ENCODE measurements around the gene BMPR2. TPM values are rescaled to one million over a fixed set of nuclear protein-coding genes. Genes with fewer than 3 reads are reported as not detected.

BMPR2 gene
- total and polyA plus RNA-seq, 2 experiments from 2014 or later, result 12.5 to 42.2 TPM

- no peaks in the 10 kb centered on the region for H3K36me3 ChIP-seq (replicated peaks; ENCODE audit: insufficient read depth, low read depth)
- no peaks in the 10 kb centered on the region for H3K9me2 ChIP-seq (replicated peaks; ENCODE audit: insufficient read depth)
- 83% methylated on average over 5 of the region's 5 CpGs for WGBS (ENCODE audit: low lambda C conversion rate, missing lambda C conversion rate)
- no peak overlapping the region for H2AFZ ChIP-seq
- TF ChIP-seq CTCF (IDR thresholded peaks at IDR 0.05; ENCODE audit: poor library complexity) (no peak), EZH2 (IDR thresholded peaks at IDR 0.05; ENCODE audit: borderline replicate concordance) (no peak), EZH2phosphoT487 (IDR thresholded peaks at IDR 0.05; ENCODE audit: low read depth, severe bottlenecking, unreplicated experiment) (no peak)
- H3K79me2 ChIP-seq, result peaks cover 98% of the 10 kb centered on the region
- DNase-seq (ENCODE audit: low spot score), result no peak
- no peaks in the 10 kb centered on the region for H3K9me3 ChIP-seq (ENCODE audit: low read depth)
- peaks cover under 1% of the 10 kb centered on the region for H4K20me1 ChIP-seq (ENCODE audit: insufficient read depth, poor library complexity, severe bottlenecking)
- H3K27ac ChIP-seq, result no peak overlapping the region
- no peaks in the 10 kb centered on the region for H3K27me3 ChIP-seq
- H3K4me2 ChIP-seq, result no peak overlapping the region
- H3K4me1 ChIP-seq (ENCODE audit: insufficient read depth), result peaks cover 5% of the 10 kb centered on the region
- no peak overlapping the region for H3K4me3 ChIP-seq
Measured at GRCh38 chr2:202425036-202425435, 48.9 kb downstream of the BMPR2 start.

- H3K27me3 ChIP-seq, result no peaks in the 10 kb centered on the region
- H3K4me1 ChIP-seq (ENCODE audit: insufficient read depth), result peaks cover 5% of the 10 kb centered on the region
Measured at GRCh38 chr2:202426751-202427150, 50.6 kb downstream of the BMPR2 start.

DNA sequence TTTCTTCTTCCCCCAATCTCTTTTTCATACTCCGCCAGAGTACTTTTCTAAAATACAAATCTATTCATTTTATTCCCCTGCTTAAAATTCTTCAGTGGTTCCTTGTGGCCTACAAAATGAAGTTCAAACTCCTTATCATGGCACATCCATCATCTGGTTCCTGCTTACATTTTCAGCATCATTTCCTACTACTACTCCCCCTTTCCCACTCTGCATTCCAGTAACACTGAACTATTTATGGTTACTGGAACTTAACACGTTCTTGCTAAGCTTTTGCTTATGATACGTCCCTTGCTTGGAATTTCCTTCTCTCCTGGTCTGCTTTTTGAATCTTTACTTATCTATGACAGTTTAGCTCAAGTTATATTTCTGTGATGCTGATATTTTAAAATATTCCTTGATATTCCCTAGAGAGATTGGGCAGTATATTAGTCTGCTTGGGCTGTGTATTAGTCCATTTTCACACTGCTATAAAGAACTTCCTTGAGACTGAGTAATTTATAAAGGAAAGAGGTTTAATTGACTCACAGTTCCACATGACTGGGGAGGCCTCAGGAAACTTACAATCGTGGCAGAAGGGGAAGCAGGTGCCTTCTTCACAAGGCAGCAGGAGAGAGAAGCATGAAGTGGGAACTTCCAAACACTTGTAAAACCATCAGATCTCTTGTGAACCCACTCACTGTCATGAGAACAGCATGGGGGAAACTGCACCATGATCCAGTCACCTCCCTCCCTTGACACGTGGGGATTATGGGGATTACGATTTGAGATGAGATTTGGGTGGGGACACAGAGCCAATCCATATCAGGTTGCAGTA is 53.2 kb downstream of the BMPR2 start:
- Histone ChIP-seq H3K27me3 (no peaks in the 10 kb centered on the region), H3K79me2 (peaks cover 97% of the 10 kb centered on the region), H3K4me1 (ENCODE audit: insufficient read depth) (peaks cover 5% of the 10 kb centered on the region), H3K9me3 (ENCODE audit: low read depth) (no peaks in the 10 kb centered on the region), H3K27ac (peak overlapping the region; percentile 77), H3K9me2 (replicated peaks; ENCODE audit: insufficient read depth) (no peaks in the 10 kb centered on the region), H3K36me3 (replicated peaks; ENCODE audit: insufficient read depth, low read depth) (no peaks in the 10 kb centered on the region), H4K20me1 (ENCODE audit: insufficient read depth, poor library complexity, severe bottlenecking) (peaks cover 16% of the 10 kb centered on the region), H3K4me3 (no peak overlapping the region), H3K4me2 (peak overlapping the region; percentile 34), H2AFZ (no peak overlapping the region)
- TF ChIP-seq EZH2 (IDR thresholded peaks at IDR 0.05; ENCODE audit: borderline replicate concordance), result no peak
- TF ChIP-seq EZH2phosphoT487 (IDR thresholded peaks at IDR 0.05; ENCODE audit: low read depth, severe bottlenecking, unreplicated experiment), result no peak
- no peak for TF ChIP-seq CTCF (IDR thresholded peaks at IDR 0.05; ENCODE audit: poor library complexity)
- WGBS (ENCODE audit: low lambda C conversion rate, missing lambda C conversion rate), result 70% methylated on average over 6 of the region's 6 CpGs
- peak; percentile 17 for DNase-seq (ENCODE audit: low spot score)

More at GRCh38 chr2:202426751-202427150, 50.6 kb downstream of the BMPR2 start:
- 97% methylated on average over 8 of the region's 8 CpGs for WGBS (ENCODE audit: low lambda C conversion rate, missing lambda C conversion rate)
- no peaks in the 10 kb centered on the region for H3K9me2 ChIP-seq (replicated peaks; ENCODE audit: insufficient read depth)
- H2AFZ ChIP-seq, result no peak overlapping the region
- H3K36me3 ChIP-seq (replicated peaks; ENCODE audit: insufficient read depth, low read depth), result no peaks in the 10 kb centered on the region
- no peak for DNase-seq (ENCODE audit: low spot score)
- no peaks in the 10 kb centered on the region for H3K9me3 ChIP-seq (ENCODE audit: low read depth)
- TF ChIP-seq EZH2 (IDR thresholded peaks at IDR 0.05; ENCODE audit: borderline replicate concordance), result no peak
- no peak for TF ChIP-seq CTCF (IDR thresholded peaks at IDR 0.05; ENCODE audit: poor library complexity)
- no peak for TF ChIP-seq EZH2phosphoT487 (IDR thresholded peaks at IDR 0.05; ENCODE audit: low read depth, severe bottlenecking, unreplicated experiment)
- H3K4me3 ChIP-seq, result no peak overlapping the region
- H3K4me2 ChIP-seq, result no peak overlapping the region
- peaks cover 97% of the 10 kb centered on the region for H3K79me2 ChIP-seq
- H4K20me1 ChIP-seq (ENCODE audit: insufficient read depth, poor library complexity, severe bottlenecking), result peaks cover 8% of the 10 kb centered on the region
- no peak overlapping the region for H3K27ac ChIP-seq

All from hepatocyte (in vitro differentiated cells).